ENCODE measurements around the gene TBL1X. TPM values are rescaled to one million over a fixed set of nuclear protein-coding genes. Genes with fewer than 3 reads are reported as not detected.

Gene TBL1X
- total RNA-seq, 1 experiment from 2014 or later: 15.0 TPM

DNA sequence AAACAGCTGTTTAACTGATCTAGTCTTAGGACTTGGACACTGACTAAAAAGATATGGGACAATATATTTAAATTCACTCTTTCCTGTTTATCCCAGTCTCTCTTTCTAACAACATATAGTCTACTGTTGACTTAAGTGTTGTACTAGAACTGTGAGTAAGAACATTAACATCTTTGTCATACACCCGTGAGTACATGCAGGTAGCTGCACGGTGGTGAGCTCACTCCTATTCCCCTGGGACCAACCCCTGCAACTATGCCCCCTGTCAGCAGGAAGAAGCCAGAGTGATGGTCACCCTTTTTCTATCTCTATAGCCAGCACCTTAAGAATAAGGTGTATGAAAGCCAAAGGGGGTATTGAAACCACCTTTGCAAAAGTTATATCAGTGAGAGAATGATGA, 17.6 kb downstream of the TBL1X start:
- CTCF ChIA-PET: no interaction called here
- no peak for DNase-seq (ENCODE audit: unreplicated experiment)
- no peak for TF ChIP-seq CTCF (IDR thresholded peaks at IDR 0.05; ENCODE audit: unreplicated experiment)
- intact Hi-C loops (cut with micrococcal nuclease): no loop called here
- Mint-ChIP-seq H3K36me3 (ENCODE audit: insufficient read depth, unreplicated experiment) (no peaks in the 10 kb centered on the region), H3K27me3 (ENCODE audit: insufficient read depth, unreplicated experiment) (no peaks in the 10 kb centered on the region), H3K9me3 (ENCODE audit: unreplicated experiment) (no peaks in the 10 kb centered on the region), H3K27ac (ENCODE audit: low read depth, unreplicated experiment) (no peak overlapping the region), H3K4me1 (ENCODE audit: insufficient read depth, unreplicated experiment) (peaks cover 6% of the 10 kb centered on the region), H3K4me3 (ENCODE audit: unreplicated experiment) (no peak overlapping the region)
- POLR2A ChIA-PET: interaction anchor here (0.6 to 0.7 kb wide), 2 partner anchors 130 to 282 kb away, joined by 3 read pairs; no protein-coding TSS in a partner anchor
- no TSS peak for BruUV-seq (replicated peaks)

- Mint-ChIP-seq H3K27ac (ENCODE audit: low read depth, unreplicated experiment) (no peak overlapping the region), H3K4me1 (ENCODE audit: insufficient read depth, unreplicated experiment) (peaks cover 6% of the 10 kb centered on the region), H3K4me3 (ENCODE audit: unreplicated experiment) (no peak overlapping the region), H3K36me3 (ENCODE audit: insufficient read depth, unreplicated experiment) (no peaks in the 10 kb centered on the region), H3K9me3 (ENCODE audit: unreplicated experiment) (no peaks in the 10 kb centered on the region), H3K27me3 (ENCODE audit: insufficient read depth, unreplicated experiment) (no peaks in the 10 kb centered on the region)
- CTCF ChIA-PET: interaction anchor here (0.6 kb wide), 1 partner anchor 90 kb away, joined by 3 read pairs; no protein-coding TSS in a partner anchor
- POLR2A ChIA-PET: no interaction called here
- intact Hi-C loops (cut with micrococcal nuclease): no loop called here
- no peak for DNase-seq (ENCODE audit: unreplicated experiment)
- BruUV-seq (replicated peaks): no TSS peak
- TF ChIP-seq CTCF (IDR thresholded peaks at IDR 0.05; ENCODE audit: unreplicated experiment): no peak
Observed at GRCh38 chrX:9482837-9483236, 18.0 kb downstream of the TBL1X start.

DNA sequence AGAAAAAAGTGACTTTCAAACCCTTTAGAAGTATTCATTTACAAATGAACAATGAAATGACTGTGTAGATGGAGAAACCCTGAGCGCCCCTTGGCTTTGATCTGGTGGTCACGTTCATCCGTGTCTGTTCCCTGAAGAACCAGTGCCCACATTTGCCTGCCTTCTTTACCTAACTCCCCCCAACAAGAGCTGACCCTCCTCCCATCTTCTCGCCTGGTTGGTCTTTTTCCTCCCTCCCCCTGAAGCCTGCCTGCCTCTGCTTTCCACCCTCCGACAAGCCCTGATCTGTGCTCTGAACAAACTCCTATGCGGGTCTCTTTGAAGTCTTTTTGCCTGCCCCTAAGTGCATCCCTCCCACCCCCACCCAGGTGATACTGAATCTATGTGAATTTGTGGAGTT, 18.5 kb downstream of the TBL1X start:
- CTCF ChIA-PET: interaction anchor here (0.6 kb wide), 3 partner anchors 91 to 618 kb away, joined by 3 to 4 read pairs (median 4); no protein-coding TSS in a partner anchor
- Mint-ChIP-seq H3K4me1 (ENCODE audit: insufficient read depth, unreplicated experiment) (peaks cover 6% of the 10 kb centered on the region), H3K36me3 (ENCODE audit: insufficient read depth, unreplicated experiment) (no peaks in the 10 kb centered on the region), H3K9me3 (ENCODE audit: unreplicated experiment) (no peaks in the 10 kb centered on the region), H3K27me3 (ENCODE audit: insufficient read depth, unreplicated experiment) (no peaks in the 10 kb centered on the region), H3K4me3 (ENCODE audit: unreplicated experiment) (no peak overlapping the region), H3K27ac (ENCODE audit: low read depth, unreplicated experiment) (no peak overlapping the region)
- no peak for DNase-seq (ENCODE audit: unreplicated experiment)
- POLR2A ChIA-PET: interaction anchor here (0.6 kb wide), 1 partner anchor 15 kb away, joined by 3 read pairs; no protein-coding TSS in a partner anchor
- intact Hi-C loops (cut with micrococcal nuclease): no loop called here
- TF ChIP-seq CTCF (IDR thresholded peaks at IDR 0.05; ENCODE audit: unreplicated experiment): no peak
- no TSS peak for BruUV-seq (replicated peaks)

- no peak overlapping the region for H3K4me3 Mint-ChIP-seq (ENCODE audit: unreplicated experiment)
- no peaks in the 10 kb centered on the region for H3K27me3 Mint-ChIP-seq (ENCODE audit: insufficient read depth, unreplicated experiment)
- ChIA-PET POLR2A (interaction anchor here (0.6 kb wide), 1 partner anchor 322 kb away, joined by 3 read pairs; no protein-coding TSS in a partner anchor), CTCF (no interaction called here)
- H3K9me3 Mint-ChIP-seq (ENCODE audit: unreplicated experiment): no peaks in the 10 kb centered on the region
- intact Hi-C loops (cut with micrococcal nuclease): no loop called here
- TF ChIP-seq CTCF (IDR thresholded peaks at IDR 0.05; ENCODE audit: unreplicated experiment): no peak
- BruUV-seq (replicated peaks): no TSS peak
- H3K36me3 Mint-ChIP-seq (ENCODE audit: insufficient read depth, unreplicated experiment): no peaks in the 10 kb centered on the region
- DNase-seq (ENCODE audit: unreplicated experiment): no peak
- no peak overlapping the region for H3K27ac Mint-ChIP-seq (ENCODE audit: low read depth, unreplicated experiment)
- peaks cover 6% of the 10 kb centered on the region for H3K4me1 Mint-ChIP-seq (ENCODE audit: insufficient read depth, unreplicated experiment)
Observed at GRCh38 chrX:9486786-9487387, 22.0 kb downstream of the TBL1X start.
